HepG2 (cell line): ENCODE results near the gene PRR22. TPM values are rescaled to one million over a fixed set of nuclear protein-coding genes. Genes with fewer than 3 reads are reported as not detected.

Source experiments
- ATAC-seq: fragments of 200-7000 bp; cut with Tn5 transposase; 3 replicates; pipeline ENCODE4 v1.9.1; 2020; ENCODE audit warnings: mild to moderate bottlenecking, moderate library complexity
- BruUV-seq: library from RNA; stranded (reverse); fragments of 400-500 nt; replicated peaks from 2 replicates; lab custom pipeline; 2021; lab: Mats Ljungman, UMichigan
- CTCF ChIA-PET: fragments of 300-600 bp; formaldehyde crosslinking; extraction: SDS; loops from one replicate; lab custom pipeline; 2021; ENCODE audit warnings: low total read pairs, inconsistent platforms, low intra/inter-chr PET ratio; lab: Yijun Ruan, JAX
- POLR2A ChIA-PET: fragments of 350-600 bp; sonication (Branson Sonifier 250); formaldehyde crosslinking; loops from one replicate; lab custom pipeline; 2020; ENCODE audit warnings: antibody characterized with exemption, inconsistent platforms; lab: Yijun Ruan, JAX
- DNase-seq: peaks from one replicate; pipeline ENCODE4 v3.0.0-alpha.2; 2015; ENCODE audit warnings: low spot score
- FAIRE-seq: peaks from 3 replicates; lab custom pipeline; 2011; peaks lifted over from hg19 to GRCh38; lab: Jason Lieb, UNC
- H2AFZ ChIP-seq: one replicate; pipeline ENCODE4 v1.6.1; 2011; ENCODE audit warnings: low read length, inconsistent platforms
- H3K27ac ChIP-seq: fragments of 300-600 bp; 3 replicates; pipeline ENCODE4 v1.8.0; 2011; ENCODE audit warnings: mixed run types, mild to moderate bottlenecking, mixed read lengths, low read length, inconsistent platforms; ENCODE audit not compliant: insufficient read depth; ENCODE audit errors: extremely low read length
- H3K27me3 ChIP-seq, 2 experiments: fragments of 200-600 bp in 1 of 2; 2 replicates in 1 of 2; 3 replicates in 1 of 2; pipeline versions ENCODE4 v1.6.0 to v1.8.0; 2011; ENCODE audit warnings: low read length in 2 of 2, mild to moderate bottlenecking in 2 of 2, moderate library complexity in 2 of 2, inconsistent platforms in 1 of 2; ENCODE audit not compliant: insufficient read depth in 2 of 2, control insufficient read depth in 1 of 2
- H3K36me3 ChIP-seq, 2 experiments: fragments of 200-600 bp in 1 of 2; replicated peaks in 1 of 2; 2 replicates in 1 of 2; 3 replicates in 1 of 2; pipeline versions ENCODE4 v1.5.1 to v1.8.0; 2011; ENCODE audit warnings: low read length in 2 of 2, inconsistent platforms in 1 of 2; ENCODE audit not compliant: insufficient read depth in 2 of 2, control insufficient read depth in 1 of 2
- H3K4me1 ChIP-seq: 2 replicates; pipeline ENCODE4 v1.5.1; 2012; ENCODE audit warnings: low read length, inconsistent platforms; ENCODE audit not compliant: insufficient read depth
- H3K4me2 ChIP-seq: 2 replicates; pipeline ENCODE4 v1.6.0; 2011; ENCODE audit warnings: low read depth, low read length, inconsistent platforms
- H3K4me3 ChIP-seq, 3 experiments: fragments of 200-600 bp in 1 of 3; sonication (generic), shearing (Covaris generic) in 1 of 3; replicated peaks in 1 of 3; 2 replicates each; pipeline ENCODE4 v1.5.1; 2011 to 2016; ENCODE audit warnings: low read length in 3 of 3, inconsistent platforms in 2 of 3, low read depth in 2 of 3, mild to moderate bottlenecking in 2 of 3, control low read depth in 1 of 3, mixed read lengths in 1 of 3; ENCODE audit not compliant: insufficient read depth in 1 of 3
- H3K79me2 ChIP-seq: one replicate; pipeline ENCODE4 v1.6.1; 2011; ENCODE audit warnings: low read length, inconsistent platforms; ENCODE audit not compliant: insufficient read depth
- H3K9ac ChIP-seq: 2 replicates; pipeline ENCODE4 v1.6.0; 2011; ENCODE audit warnings: mild to moderate bottlenecking, low read depth, low read length, inconsistent platforms; ENCODE audit not compliant: insufficient read depth
- H3K9me3 ChIP-seq: 2 replicates; pipeline ENCODE4 v1.5.1; 2012; ENCODE audit warnings: mild to moderate bottlenecking, low read length
- H4K20me1 ChIP-seq: 2 replicates; pipeline ENCODE4 v1.6.0; 2011; ENCODE audit warnings: inconsistent platforms, mild to moderate bottlenecking, low read length, moderate library complexity; ENCODE audit not compliant: insufficient read depth
- FUBP1 ChIP-seq: sonication (generic); formaldehyde crosslinking; IDR thresholded peaks from 2 replicates; pipeline ENCODE4 v1.5.1; 2020; ENCODE audit warnings: missing genetic modification reagents, mild to moderate bottlenecking, borderline replicate concordance
- HOXA3 ChIP-seq: sonication (generic); formaldehyde crosslinking; IDR thresholded peaks from 2 replicates; pipeline ENCODE4 v1.5.0; 2020; ENCODE audit warnings: missing genetic modification reagents
- RAD51 ChIP-seq: fragments of 450-650 bp; IDR thresholded peaks from 2 replicates; pipeline ENCODE4 v1.6.1; 2016; ENCODE audit warnings: borderline replicate concordance
- TMF1 ChIP-seq: sonication (generic); formaldehyde crosslinking; IDR thresholded peaks from 2 replicates; pipeline ENCODE4 v1.8.1; 2022; ENCODE audit warnings: low read depth, missing genetic modification reagents
- ZFP82 ChIP-seq: sonication (generic); formaldehyde crosslinking; IDR thresholded peaks from 2 replicates; pipeline ENCODE4 v1.5.1; 2020; ENCODE audit warnings: mild to moderate bottlenecking, missing genetic modification reagents, borderline replicate concordance
- ZNF24 ChIP-seq: fragments of 450-650 bp; IDR thresholded peaks from 2 replicates; pipeline ENCODE4 v1.6.1; 2017; ENCODE audit warnings: antibody characterized with exemption, mild to moderate bottlenecking
- ZNF274 ChIP-seq: sonication (generic); formaldehyde crosslinking; IDR thresholded peaks from 2 replicates; pipeline ENCODE4 v1.5.1; 2020; ENCODE audit warnings: mild to moderate bottlenecking, missing genetic modification reagents
- ZNF720 ChIP-seq: sonication (generic); formaldehyde crosslinking; IDR thresholded peaks from 2 replicates; pipeline ENCODE4 v1.4.0; 2020; ENCODE audit warnings: missing genetic modification reagents
- whole genome bisulfite sequencing: methylation state at CpG from one replicate; pipeline ENCODE4 v1.1.6; 2017; ENCODE audit warnings: low lambda C conversion rate; 5-methylcytosine and 5-hydroxymethylcytosine counted together
- in situ Hi-C: cut with HindIII; loops from 2 replicates; pipeline ENCODE4 v1.10.0; 2017; ENCODE audit warnings: low pct_unique_long_range_greater_than_20kb; ENCODE audit not compliant: extremely low pct_ligation_motif_present
- intact Hi-C: fragments of 100-400 bp; cut with micrococcal nuclease; formaldehyde crosslinking; loops from one replicate; pipeline ENCODE4 v1.10.0; 2022; ENCODE audit not compliant: unreplicated experiment
- polyA plus RNA-seq, 8 experiments: library from polyadenylated mRNA; depleted of rRNA in 3 of 8; stranded (reverse) in 7 of 8; unstranded in 1 of 8; fragments of >200 nt; fragmentation: Illumina TruSeq in 4 of 8; extraction: Trizol in 4 of 8; gene quantifications; 2 replicates each; pipeline versions ENCODE4 v1.2.1 to v1.2.3, GENCODE V29; 2011 to 2016; ENCODE audit warnings: low read depth in 4 of 8, missing spikeins in 1 of 8, mixed read lengths in 1 of 8; ENCODE audit not compliant: insufficient read depth in 1 of 8
- total RNA-seq, 5 experiments: library from RNA; depleted of rRNA; stranded (reverse); fragments of >200 nt; fragmentation: Illumina TruSeq; extraction: Trizol; gene quantifications; 2 replicates each; pipeline ENCODE4 v1.2.3, GENCODE V29; 2016; ENCODE audit warnings: low read depth in 1 of 5
- TF ChIP-seq, protein P1 (sequence below): sonication (generic); formaldehyde crosslinking; IDR thresholded peaks from 2 replicates; pipeline ENCODE4 v1.8.0; 2022; ENCODE audit warnings: missing genetic modification reagents, mild to moderate bottlenecking, inconsistent platforms, borderline replicate concordance
- TF ChIP-seq, protein P2 (sequence below): sonication (generic); formaldehyde crosslinking; IDR thresholded peaks from 2 replicates; pipeline ENCODE4 v1.4.0; 2020; ENCODE audit warnings: missing genetic modification reagents, borderline replicate concordance

The PRR22 gene
- total and polyA plus RNA-seq, 2 of the 13 experiments (the other 11 are each of a cell fraction or from before 2014, with no cell fraction given), result 0.84 to 2.3 TPM

DNA sequence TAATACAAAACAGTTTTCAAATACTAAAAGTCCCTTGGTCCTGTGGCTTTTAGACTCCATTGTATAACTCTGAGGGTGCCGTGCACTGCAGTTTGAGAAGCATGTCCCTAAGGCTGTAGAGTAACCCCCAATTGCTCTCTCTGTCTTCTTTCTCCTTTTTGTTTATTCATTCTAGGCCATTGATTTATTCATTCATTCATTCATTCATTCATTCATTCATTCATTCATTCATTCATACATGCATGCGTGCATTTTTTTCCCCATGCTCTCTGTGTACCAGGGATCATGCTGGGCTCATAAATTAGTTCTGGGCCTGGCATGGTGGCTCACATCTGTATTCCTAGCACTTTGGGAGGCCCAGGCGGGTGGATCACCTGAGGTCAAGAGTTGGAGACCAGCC, 19.3 kb downstream of the PRR22 start:
- CTCF ChIA-PET, result no interaction called here
- Histone ChIP-seq H3K79me2 (no peaks in the 10 kb centered on the region), H4K20me1 (no peaks in the 10 kb centered on the region), H3K9me3 (no peaks in the 10 kb centered on the region), H3K4me2 (no peak overlapping the region), H3K36me3 (no peaks in the 10 kb centered on the region), H2AFZ (no peak overlapping the region), H3K4me3 (no peak overlapping the region), H3K27me3 (no peaks in the 10 kb centered on the region; a peak in 1 of 5 replicates), H3K27ac (no peak overlapping the region), H3K4me1 (peaks cover 5% of the 10 kb centered on the region; the same call in 1 of the 2 replicates), H3K9ac (no peak overlapping the region)
- TF ChIP-seq ZNF274 (CRISPR knock-in tag) (no peak), HOXA3 (CRISPR knock-in tag) (no peak), ZNF24 (peak; percentile 75; the same call in 1 of the 2 replicates)
- intact Hi-C loops, result no loop called here
- FAIRE-seq, result no peak
- POLR2A ChIA-PET, result interaction anchor here (0.6 kb wide), 1 partner anchor 14 kb away, joined by 4 read pairs; no protein-coding TSS in a partner anchor
- in situ Hi-C loops, result no loop called here
- no peak for DNase-seq
- 56% methylated on average over 3 of the region's 3 CpGs for WGBS
- BruUV-seq, result no TSS peak
- no peak for ATAC-seq

DNA sequence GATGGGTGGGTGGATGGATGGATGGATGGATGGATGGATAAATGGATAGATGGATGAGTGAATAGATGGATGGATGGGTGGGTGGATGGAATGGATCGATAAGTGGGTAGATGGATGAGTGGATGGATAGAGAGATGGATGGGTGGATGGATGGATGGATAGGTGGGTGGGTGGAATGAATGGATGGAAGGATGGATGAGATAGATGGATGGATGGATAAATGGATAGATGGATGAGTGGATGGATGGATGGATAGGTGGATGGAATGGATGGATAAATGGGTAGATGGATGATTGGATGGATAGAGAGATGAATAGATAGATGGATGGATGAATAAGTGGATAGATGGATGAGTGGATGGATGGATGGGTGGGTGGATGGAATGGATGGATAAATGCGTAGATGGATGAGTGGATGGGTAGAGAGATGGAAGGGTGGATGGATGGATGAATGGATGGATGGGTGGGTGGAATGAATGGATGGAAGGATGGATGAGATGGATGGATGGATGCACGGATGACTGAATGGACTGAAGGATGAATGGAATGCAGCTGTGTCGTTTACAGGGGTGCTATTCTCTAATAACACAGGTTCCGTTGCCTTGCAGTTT, 21.8 kb downstream of the PRR22 start:
- TF ChIP-seq, protein P1, sequence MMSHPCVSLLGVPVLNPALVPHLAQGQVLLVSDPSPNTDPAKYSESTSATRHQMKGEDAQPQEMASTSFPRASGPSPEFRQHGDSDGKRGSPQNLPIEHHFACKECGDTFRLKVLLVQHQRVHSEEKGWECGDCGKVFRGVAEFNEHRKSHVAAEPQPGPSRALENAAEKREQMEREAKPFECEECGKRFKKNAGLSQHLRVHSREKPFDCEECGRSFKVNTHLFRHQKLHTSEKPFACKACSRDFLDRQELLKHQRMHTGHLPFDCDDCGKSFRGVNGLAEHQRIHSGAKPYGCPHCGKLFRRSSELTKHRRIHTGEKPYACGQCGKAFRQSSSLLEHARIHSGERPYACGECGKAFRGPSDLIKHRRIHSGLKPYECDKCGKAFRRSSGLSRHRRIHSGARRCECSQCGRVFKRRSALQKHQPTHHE (CRISPR knock-in tag), result no peak
- TF ChIP-seq RAD51 (no peak), FUBP1 (CRISPR knock-in tag) (no peak), ZNF720 (CRISPR knock-in tag) (no peak), ZFP82 (CRISPR knock-in tag) (no peak), TMF1 (no peak)
- TF ChIP-seq, protein P2, sequence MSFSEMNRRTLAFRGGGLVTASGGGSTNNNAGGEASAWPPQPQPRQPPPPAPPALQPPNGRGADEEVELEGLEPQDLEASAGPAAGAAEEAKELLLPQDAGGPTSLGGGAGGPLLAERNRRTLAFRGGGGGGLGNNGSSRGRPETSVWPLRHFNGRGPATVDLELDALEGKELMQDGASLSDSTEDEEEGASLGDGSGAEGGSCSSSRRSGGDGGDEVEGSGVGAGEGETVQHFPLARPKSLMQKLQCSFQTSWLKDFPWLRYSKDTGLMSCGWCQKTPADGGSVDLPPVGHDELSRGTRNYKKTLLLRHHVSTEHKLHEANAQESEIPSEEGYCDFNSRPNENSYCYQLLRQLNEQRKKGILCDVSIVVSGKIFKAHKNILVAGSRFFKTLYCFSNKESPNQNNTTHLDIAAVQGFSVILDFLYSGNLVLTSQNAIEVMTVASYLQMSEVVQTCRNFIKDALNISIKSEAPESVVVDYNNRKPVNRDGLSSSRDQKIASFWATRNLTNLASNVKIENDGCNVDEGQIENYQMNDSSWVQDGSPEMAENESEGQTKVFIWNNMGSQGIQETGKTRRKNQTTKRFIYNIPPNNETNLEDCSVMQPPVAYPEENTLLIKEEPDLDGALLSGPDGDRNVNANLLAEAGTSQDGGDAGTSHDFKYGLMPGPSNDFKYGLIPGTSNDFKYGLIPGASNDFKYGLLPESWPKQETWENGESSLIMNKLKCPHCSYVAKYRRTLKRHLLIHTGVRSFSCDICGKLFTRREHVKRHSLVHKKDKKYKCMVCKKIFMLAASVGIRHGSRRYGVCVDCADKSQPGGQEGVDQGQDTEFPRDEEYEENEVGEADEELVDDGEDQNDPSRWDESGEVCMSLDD (CRISPR knock-in tag), result no peak
- in situ Hi-C loops (no loop called here), intact Hi-C loops (no loop called here)
- ChIA-PET POLR2A (no interaction called here), CTCF (no interaction called here)
- Histone ChIP-seq H3K36me3 (no peaks in the 10 kb centered on the region), H3K27ac (no peak overlapping the region), H3K9ac (no peak overlapping the region), H4K20me1 (no peaks in the 10 kb centered on the region), H3K4me3 (no peak overlapping the region), H3K4me1 (peaks cover under 1% of the 10 kb centered on the region; the same call in 1 of the 2 replicates), H2AFZ (no peak overlapping the region), H3K79me2 (no peaks in the 10 kb centered on the region), H3K9me3 (no peaks in the 10 kb centered on the region), H3K27me3 (peaks cover 0 to 5% of the 10 kb centered on the region in 2 experiments; a peak in 1 of 5 replicates), H3K4me2 (no peak overlapping the region)
- BruUV-seq, result no TSS peak
- FAIRE-seq, result no peak
- no peak for DNase-seq
- WGBS, result 53% methylated on average over 5 of the region's 5 CpGs
- ATAC-seq, result no peak
